ENCODE data around the gene MTARC2. TPM values are rescaled to one million over a fixed set of nuclear protein-coding genes. Genes with fewer than 3 reads are reported as not detected.

MTARC2 gene
- total RNA-seq, 2 donors from 2014 or later = not detected

- H3K4me1 Mint-ChIP-seq (ENCODE audit: low read depth) = no peaks in the 10 kb centered on the region
- H3K27ac Mint-ChIP-seq = no peak overlapping the region
- H3K9me3 Mint-ChIP-seq = no peaks in the 10 kb centered on the region
- DNase-seq (no peak), ATAC-seq (replicated peaks in 1 of 2) (no peak)
- H3K36me3 Mint-ChIP-seq (ENCODE audit: insufficient read depth in 2 of 2) = no peaks in the 10 kb centered on the region
- no peak overlapping the region for H3K4me3 Mint-ChIP-seq
- peaks cover 16% of the 10 kb centered on the region for H3K27me3 Mint-ChIP-seq (ENCODE audit: low read depth)
These were observed 13.7 kb downstream of the MTARC2 start for GRCh38 chr1:220761688-220762427.

GRCh38 chr1:220764757-220765156 is 16.6 kb downstream of the MTARC2 start:
- H3K9me3 Mint-ChIP-seq = no peaks in the 10 kb centered on the region
- no peaks in the 10 kb centered on the region for H3K36me3 Mint-ChIP-seq (ENCODE audit: insufficient read depth in 2 of 2)
- no peaks in the 10 kb centered on the region for H3K4me1 Mint-ChIP-seq (ENCODE audit: low read depth)
- H3K27ac Mint-ChIP-seq = no peak overlapping the region
- DNase-seq (no peak), ATAC-seq (replicated peaks in 1 of 2) (no peak)
- no peak overlapping the region for H3K4me3 Mint-ChIP-seq
- H3K27me3 Mint-ChIP-seq (ENCODE audit: low read depth) = peaks cover 7% of the 10 kb centered on the region

GRCh38 chr1:220767312-220768125 is 19.4 kb downstream of the MTARC2 start:
- Mint-ChIP-seq H3K9me3 (no peaks in the 10 kb centered on the region), H3K4me1 (ENCODE audit: low read depth) (no peaks in the 10 kb centered on the region), H3K27me3 (ENCODE audit: low read depth) (no peaks in the 10 kb centered on the region), H3K27ac (no peak overlapping the region), H3K36me3 (ENCODE audit: insufficient read depth in 2 of 2) (no peaks in the 10 kb centered on the region), H3K4me3 (no peak overlapping the region)
- ATAC-seq (replicated peaks in 1 of 2) (no peak), DNase-seq (no peak)

- no peaks in the 10 kb centered on the region for H3K27me3 Mint-ChIP-seq (ENCODE audit: low read depth)
- no peaks in the 10 kb centered on the region for H3K4me1 Mint-ChIP-seq (ENCODE audit: low read depth)
- no peak overlapping the region for H3K4me3 Mint-ChIP-seq
- no peak for ATAC-seq (replicated peaks in 1 of 2)
- no peak overlapping the region for H3K27ac Mint-ChIP-seq
- H3K36me3 Mint-ChIP-seq (ENCODE audit: insufficient read depth in 2 of 2) = no peaks in the 10 kb centered on the region
- H3K9me3 Mint-ChIP-seq = no peaks in the 10 kb centered on the region
- no peak for DNase-seq
These were observed 20.0 kb downstream of the MTARC2 start for GRCh38 chr1:220768126-220768601.

- no peak for ATAC-seq (replicated peaks in 1 of 2)
- Mint-ChIP-seq H3K4me1 (ENCODE audit: low read depth) (no peaks in the 10 kb centered on the region), H3K27ac (no peak overlapping the region), H3K9me3 (no peaks in the 10 kb centered on the region), H3K4me3 (no peak overlapping the region), H3K36me3 (ENCODE audit: insufficient read depth in 2 of 2) (no peaks in the 10 kb centered on the region), H3K27me3 (ENCODE audit: low read depth) (no peaks in the 10 kb centered on the region)
- DNase-seq = no peak
These were observed 21.1 kb downstream of the MTARC2 start for GRCh38 chr1:220769205-220769604.

- ATAC-seq (replicated peaks in 1 of 2) (no peak), DNase-seq (no peak)
- Mint-ChIP-seq H3K4me3 (no peak overlapping the region), H3K4me1 (ENCODE audit: low read depth) (no peaks in the 10 kb centered on the region), H3K36me3 (ENCODE audit: insufficient read depth in 2 of 2) (no peaks in the 10 kb centered on the region), H3K9me3 (no peaks in the 10 kb centered on the region), H3K27me3 (ENCODE audit: low read depth) (peaks cover 9% of the 10 kb centered on the region), H3K27ac (no peak overlapping the region)
These were observed 22.3 kb downstream of the MTARC2 start for GRCh38 chr1:220770245-220770913.

GRCh38 chr1:220772846-220773245 is 24.7 kb downstream of the MTARC2 start:
- ATAC-seq (replicated peaks in 1 of 2) (no peak), DNase-seq (no peak)
- H3K27ac Mint-ChIP-seq = no peak overlapping the region
- no peaks in the 10 kb centered on the region for H3K4me1 Mint-ChIP-seq (ENCODE audit: low read depth)
- peaks cover 14% of the 10 kb centered on the region for H3K27me3 Mint-ChIP-seq (ENCODE audit: low read depth)
- no peaks in the 10 kb centered on the region for H3K36me3 Mint-ChIP-seq (ENCODE audit: insufficient read depth in 2 of 2)
- no peak overlapping the region for H3K4me3 Mint-ChIP-seq
- H3K9me3 Mint-ChIP-seq = no peaks in the 10 kb centered on the region

GRCh38 chr1:220775240-220775853 is 27.2 kb downstream of the MTARC2 start:
- Mint-ChIP-seq H3K4me1 (ENCODE audit: low read depth) (no peaks in the 10 kb centered on the region), H3K27ac (no peak overlapping the region), H3K4me3 (no peak overlapping the region), H3K27me3 (ENCODE audit: low read depth) (peaks cover 14% of the 10 kb centered on the region), H3K9me3 (no peaks in the 10 kb centered on the region), H3K36me3 (ENCODE audit: insufficient read depth in 2 of 2) (no peaks in the 10 kb centered on the region)
- DNase-seq (peak; percentile 37 to 39), ATAC-seq (replicated peaks in 1 of 2) (no peak)

GRCh38 chr1:220776254-220776653 is 28.1 kb downstream of the MTARC2 start:
- H3K27me3 Mint-ChIP-seq (ENCODE audit: low read depth) = peaks cover 14% of the 10 kb centered on the region
- H3K9me3 Mint-ChIP-seq = no peaks in the 10 kb centered on the region
- DNase-seq (no peak), ATAC-seq (replicated peaks in 1 of 2) (no peak)
- no peak overlapping the region for H3K27ac Mint-ChIP-seq
- H3K36me3 Mint-ChIP-seq (ENCODE audit: insufficient read depth in 2 of 2) = no peaks in the 10 kb centered on the region
- H3K4me3 Mint-ChIP-seq = no peak overlapping the region
- no peaks in the 10 kb centered on the region for H3K4me1 Mint-ChIP-seq (ENCODE audit: low read depth)

- peaks cover 19% of the 10 kb centered on the region for H3K27me3 Mint-ChIP-seq (ENCODE audit: low read depth)
- ATAC-seq (replicated peaks in 1 of 2) (peak; percentile 82 to 87), DNase-seq (peak; percentile 72 to 79)
- no peak overlapping the region for H3K27ac Mint-ChIP-seq
- H3K4me1 Mint-ChIP-seq (ENCODE audit: low read depth) = no peaks in the 10 kb centered on the region
- H3K36me3 Mint-ChIP-seq (ENCODE audit: insufficient read depth in 2 of 2) = no peaks in the 10 kb centered on the region
- no peaks in the 10 kb centered on the region for H3K9me3 Mint-ChIP-seq
- no peak overlapping the region for H3K4me3 Mint-ChIP-seq
These were observed 28.7 kb downstream of the MTARC2 start for GRCh38 chr1:220776720-220777326.

- DNase-seq (no peak), ATAC-seq (replicated peaks in 1 of 2) (no peak)
- Mint-ChIP-seq H3K9me3 (no peaks in the 10 kb centered on the region), H3K4me3 (no peak overlapping the region), H3K27ac (no peak overlapping the region), H3K36me3 (ENCODE audit: insufficient read depth in 2 of 2) (no peaks in the 10 kb centered on the region), H3K4me1 (ENCODE audit: low read depth) (no peaks in the 10 kb centered on the region), H3K27me3 (ENCODE audit: low read depth) (peaks cover 44% of the 10 kb centered on the region)
These were observed 35.3 kb downstream of the MTARC2 start for GRCh38 chr1:220783453-220783852.

GRCh38 chr1:220784751-220785150 is 36.6 kb downstream of the MTARC2 start:
- no peak for DNase-seq
- H3K4me3 Mint-ChIP-seq = no peak overlapping the region
- H3K4me1 Mint-ChIP-seq (ENCODE audit: low read depth) = no peaks in the 10 kb centered on the region
- no peak overlapping the region for H3K27ac Mint-ChIP-seq
- H3K36me3 Mint-ChIP-seq (ENCODE audit: insufficient read depth in 2 of 2) = no peaks in the 10 kb centered on the region
- no peaks in the 10 kb centered on the region for H3K9me3 Mint-ChIP-seq
- peaks cover 44% of the 10 kb centered on the region for H3K27me3 Mint-ChIP-seq (ENCODE audit: low read depth)
- ATAC-seq (replicated peaks in 1 of 2) = no peak

Measured in activated T-cell treated with anti-CD3 and anti-CD28 coated beads, Interleukin-2, amount 50 U/mL, for 72 hours (primary cell).